Astrocyte (in vitro differentiated cells and primary cell): ENCODE results near the gene TRIM67.

Experiments used
- CTCF ChIP-seq: IDR thresholded peaks from 2 replicates; pipeline ENCODE4 v1.5.1; 2011; ENCODE audit warnings: low read depth, mild to moderate bottlenecking, inconsistent platforms, low read length, moderate library complexity; ENCODE audit not compliant: insufficient read depth
- EZH2 ChIP-seq: IDR thresholded peaks from 2 replicates; pipeline ENCODE4 v1.6.1; 2012; ENCODE audit warnings: mild to moderate bottlenecking, low read length, inconsistent platforms; ENCODE audit not compliant: insufficient read depth

- TF ChIP-seq CTCF (no peak), EZH2 (no peak)
Measured at GRCh38 chr1:231138236-231138635, 23.6 kb upstream of the TRIM67 start.
